ENCODE measurements around the gene CMSS1.

- TF ChIP-seq POLR2A (IDR thresholded peaks at IDR 0.05; ENCODE audit: low read depth) (no peak), EP300 (IDR thresholded peaks at IDR 0.05) (no peak), POLR2AphosphoS5 (IDR thresholded peaks at IDR 0.05) (no peak)
- TF ChIP-seq, protein P1, sequence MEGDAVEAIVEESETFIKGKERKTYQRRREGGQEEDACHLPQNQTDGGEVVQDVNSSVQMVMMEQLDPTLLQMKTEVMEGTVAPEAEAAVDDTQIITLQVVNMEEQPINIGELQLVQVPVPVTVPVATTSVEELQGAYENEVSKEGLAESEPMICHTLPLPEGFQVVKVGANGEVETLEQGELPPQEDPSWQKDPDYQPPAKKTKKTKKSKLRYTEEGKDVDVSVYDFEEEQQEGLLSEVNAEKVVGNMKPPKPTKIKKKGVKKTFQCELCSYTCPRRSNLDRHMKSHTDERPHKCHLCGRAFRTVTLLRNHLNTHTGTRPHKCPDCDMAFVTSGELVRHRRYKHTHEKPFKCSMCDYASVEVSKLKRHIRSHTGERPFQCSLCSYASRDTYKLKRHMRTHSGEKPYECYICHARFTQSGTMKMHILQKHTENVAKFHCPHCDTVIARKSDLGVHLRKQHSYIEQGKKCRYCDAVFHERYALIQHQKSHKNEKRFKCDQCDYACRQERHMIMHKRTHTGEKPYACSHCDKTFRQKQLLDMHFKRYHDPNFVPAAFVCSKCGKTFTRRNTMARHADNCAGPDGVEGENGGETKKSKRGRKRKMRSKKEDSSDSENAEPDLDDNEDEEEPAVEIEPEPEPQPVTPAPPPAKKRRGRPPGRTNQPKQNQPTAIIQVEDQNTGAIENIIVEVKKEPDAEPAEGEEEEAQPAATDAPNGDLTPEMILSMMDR (IDR thresholded peaks at IDR 0.05), result no peak
Observed at GRCh38 chr3:99809565-99809964, 8.1 kb upstream of the CMSS1 start.

Data from esophagus muscularis mucosa (tissue), 4 donors.